SH-SY5Y (cell line): ENCODE results near the gene LIN37.

Experiments
- GATA2 ChIP-seq: IDR thresholded peaks from 2 replicates; pipeline ENCODE4 v1.6.1; 2011; ENCODE audit warnings: mild to moderate bottlenecking, low read depth, low read length
- GATA3 ChIP-seq: IDR thresholded peaks from 2 replicates; pipeline ENCODE4 v1.6.1; 2011; ENCODE audit warnings: low read depth, mild to moderate bottlenecking, low read length, moderate library complexity

DNA sequence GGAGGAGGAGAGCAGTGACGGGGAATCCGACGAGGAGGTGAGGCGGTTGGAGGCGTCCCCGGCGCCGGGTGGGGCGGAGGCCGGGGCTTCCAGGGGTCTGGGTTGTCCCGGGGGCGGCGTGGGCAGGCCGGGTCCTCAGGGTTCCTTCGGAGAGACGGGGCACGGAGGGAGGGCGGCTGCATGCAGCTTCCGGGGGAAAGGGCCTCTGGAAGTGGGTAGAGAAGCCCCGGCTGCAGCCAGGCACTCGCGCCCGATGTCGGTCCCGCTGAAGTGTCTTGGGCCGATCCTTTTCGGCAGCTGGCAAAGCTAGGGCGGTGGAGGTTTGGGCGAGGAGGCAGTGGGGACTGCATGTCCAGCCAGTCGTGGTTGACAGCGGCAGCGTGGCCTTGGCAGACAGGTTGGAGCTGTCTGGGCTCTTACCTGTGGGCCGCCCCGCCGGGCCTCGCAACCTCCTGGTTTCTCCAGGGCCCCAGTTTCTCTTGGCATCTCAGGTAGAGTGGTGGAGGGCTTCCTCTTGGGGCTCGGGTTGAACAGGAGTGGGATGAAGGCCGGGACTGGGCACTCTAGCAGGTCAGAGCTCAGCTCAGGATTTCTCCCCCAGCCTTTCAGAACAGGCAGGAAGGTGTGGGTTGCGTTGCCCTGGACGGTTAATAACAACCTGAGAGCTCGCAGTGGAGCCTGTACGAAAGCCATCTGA is 29.9 kb upstream of the LIN37 start:
- TF ChIP-seq GATA2 (no peak), GATA3 (no peak)
